HG03442 (cell line): ENCODE results near the gene ACAA2.
"Not testable (repeated sequence)": the region's sequence is repeated elsewhere in the genome, so short reads cannot be mapped to it uniquely, and the experiment has no call there.

Source experiments
- ATAC-seq: cut with Tn5 transposase; IDR thresholded peaks from one replicate; pipeline ENCODE4 v1.9.1; 2021; ENCODE audit warnings: mild to moderate bottlenecking, moderate library complexity; ENCODE audit not compliant: unreplicated experiment

The ACAA2 gene

DNA sequence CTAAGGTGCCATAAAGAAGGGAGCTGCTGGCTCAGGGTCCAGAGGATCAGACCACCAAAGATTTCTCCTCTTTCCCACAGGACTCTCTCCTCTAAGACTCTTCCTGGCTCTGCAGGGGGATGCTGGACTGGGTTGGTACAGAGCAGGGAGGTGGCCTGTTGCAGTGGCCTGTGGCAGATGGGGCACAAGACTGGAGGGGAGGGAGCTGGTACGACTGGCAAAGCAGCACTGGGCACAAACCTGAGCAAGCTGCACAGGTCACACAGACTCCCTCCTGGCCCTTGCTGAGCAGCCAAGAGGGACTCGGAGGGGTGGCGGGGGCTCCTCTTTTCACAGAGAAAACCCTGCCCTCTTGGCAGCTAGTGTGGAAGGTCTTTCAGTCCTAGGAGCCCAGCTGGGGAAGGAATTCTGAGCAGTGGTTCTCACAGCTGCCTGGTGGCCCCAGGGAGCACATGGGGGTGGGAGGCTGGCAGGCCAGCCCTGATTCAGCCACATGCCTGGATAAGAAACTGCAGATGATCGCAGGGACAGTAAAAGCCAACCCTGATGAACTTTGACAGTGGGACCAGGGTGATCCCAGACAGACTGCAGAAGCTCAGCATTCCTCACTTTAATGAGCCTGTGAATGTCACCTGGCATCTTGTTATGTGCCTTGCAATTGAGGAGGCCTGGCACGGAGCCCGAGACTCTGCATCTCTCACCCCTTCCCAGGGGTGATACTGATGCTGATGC, 32.5 kb upstream of the ACAA2 start:
- ATAC-seq = no peak

DNA sequence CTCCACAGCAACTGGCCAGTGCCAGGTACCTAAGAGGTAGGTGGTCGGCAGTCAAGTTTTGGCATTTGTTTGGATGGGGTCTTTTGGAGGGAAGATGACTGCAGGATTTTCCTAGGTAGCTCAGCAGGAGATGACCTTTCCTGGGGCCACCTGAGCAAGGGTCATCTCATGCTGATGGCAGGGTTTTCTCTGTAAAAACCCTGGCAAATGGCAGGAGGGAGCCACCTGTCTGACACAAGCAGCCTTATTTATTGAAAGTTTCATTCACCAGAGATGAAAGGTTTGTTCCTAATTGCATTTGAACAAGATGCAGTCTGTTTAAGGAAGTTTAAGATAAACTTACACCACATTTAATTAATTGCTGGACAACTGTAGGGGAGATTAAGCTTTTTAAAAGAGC, 31.6 kb upstream of the ACAA2 start:
- no peak for ATAC-seq

DNA sequence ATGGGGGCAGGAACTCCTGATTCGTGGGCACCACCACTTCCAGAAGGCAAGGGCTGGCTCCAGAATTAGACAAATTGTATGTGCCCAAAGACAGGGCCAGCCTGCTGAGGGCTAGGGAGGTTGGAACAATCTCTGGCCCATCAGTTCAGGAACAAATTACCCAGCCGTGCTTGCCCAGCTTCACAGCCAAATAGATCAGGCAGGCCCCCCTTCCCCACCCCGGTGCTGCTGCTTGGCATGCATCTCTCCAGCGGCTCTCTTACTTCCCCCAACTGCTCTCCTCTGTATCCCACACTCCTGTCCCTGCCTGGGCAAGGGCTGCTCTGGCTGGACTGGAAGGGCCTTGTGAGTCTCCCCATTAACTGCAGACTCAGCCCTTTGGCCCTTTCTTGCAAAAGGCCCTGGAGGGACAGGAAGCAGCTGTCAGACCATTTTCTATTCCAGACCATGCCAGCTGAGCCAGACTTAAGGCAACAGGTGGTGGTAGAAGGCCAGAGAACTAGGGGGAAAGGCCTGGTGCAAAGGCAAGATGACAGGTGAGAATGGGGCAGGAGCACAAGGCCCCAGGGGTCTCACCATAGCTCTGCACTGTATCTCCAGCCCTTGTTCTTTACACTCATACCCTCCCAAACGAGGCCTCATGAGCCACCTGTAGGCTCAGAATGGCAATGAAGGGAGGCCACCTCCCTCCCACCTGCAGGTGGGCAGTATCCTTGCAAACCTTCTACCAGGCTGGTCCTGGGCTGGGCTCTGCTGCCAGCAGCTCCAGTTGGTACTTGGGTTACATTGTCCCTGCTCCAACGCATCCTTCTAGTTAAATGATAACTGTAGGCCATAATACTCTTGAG, 30.7 kb upstream of the ACAA2 start:
- ATAC-seq = no peak

DNA sequence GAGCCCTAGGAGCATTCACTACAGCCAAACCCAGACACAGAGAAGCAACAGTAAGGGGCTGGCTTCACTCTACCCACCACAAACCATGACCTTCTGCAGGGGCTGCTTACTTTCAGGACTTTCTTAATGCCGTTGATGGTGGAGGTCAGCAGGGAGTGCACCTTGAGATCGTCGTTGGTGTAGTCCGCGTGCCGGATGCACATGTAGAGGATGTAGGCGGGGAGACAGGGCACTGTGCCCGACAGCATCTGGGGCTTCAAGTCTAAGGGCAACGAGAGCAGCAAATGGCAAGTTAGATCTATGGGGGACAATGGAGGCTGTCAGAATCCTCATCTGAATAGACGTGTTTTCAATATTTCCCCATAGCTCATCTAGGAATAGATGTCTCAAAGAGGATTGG, 29.8 kb upstream of the ACAA2 start:
- no peak for ATAC-seq

DNA sequence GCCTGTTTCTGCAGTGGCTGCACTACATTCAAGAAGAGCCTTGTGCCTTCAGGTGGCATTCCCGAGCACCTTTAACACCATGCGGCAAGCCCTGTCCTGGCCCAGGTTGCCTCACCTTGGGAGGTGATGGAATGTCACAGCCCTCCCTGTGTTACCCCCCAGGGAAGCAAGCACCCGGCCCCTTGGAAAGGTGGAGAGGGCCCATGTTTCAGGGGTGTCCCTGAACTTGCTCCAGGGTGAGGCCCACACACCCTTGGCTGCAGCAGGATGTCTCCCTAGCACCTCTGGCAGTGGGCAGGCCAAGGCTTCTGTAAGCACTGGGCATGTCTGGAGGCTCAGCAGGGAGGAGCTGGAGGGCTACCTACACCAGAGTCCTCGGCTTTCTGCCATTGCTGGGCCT, 29.3 kb upstream of the ACAA2 start:
- no peak for ATAC-seq

DNA sequence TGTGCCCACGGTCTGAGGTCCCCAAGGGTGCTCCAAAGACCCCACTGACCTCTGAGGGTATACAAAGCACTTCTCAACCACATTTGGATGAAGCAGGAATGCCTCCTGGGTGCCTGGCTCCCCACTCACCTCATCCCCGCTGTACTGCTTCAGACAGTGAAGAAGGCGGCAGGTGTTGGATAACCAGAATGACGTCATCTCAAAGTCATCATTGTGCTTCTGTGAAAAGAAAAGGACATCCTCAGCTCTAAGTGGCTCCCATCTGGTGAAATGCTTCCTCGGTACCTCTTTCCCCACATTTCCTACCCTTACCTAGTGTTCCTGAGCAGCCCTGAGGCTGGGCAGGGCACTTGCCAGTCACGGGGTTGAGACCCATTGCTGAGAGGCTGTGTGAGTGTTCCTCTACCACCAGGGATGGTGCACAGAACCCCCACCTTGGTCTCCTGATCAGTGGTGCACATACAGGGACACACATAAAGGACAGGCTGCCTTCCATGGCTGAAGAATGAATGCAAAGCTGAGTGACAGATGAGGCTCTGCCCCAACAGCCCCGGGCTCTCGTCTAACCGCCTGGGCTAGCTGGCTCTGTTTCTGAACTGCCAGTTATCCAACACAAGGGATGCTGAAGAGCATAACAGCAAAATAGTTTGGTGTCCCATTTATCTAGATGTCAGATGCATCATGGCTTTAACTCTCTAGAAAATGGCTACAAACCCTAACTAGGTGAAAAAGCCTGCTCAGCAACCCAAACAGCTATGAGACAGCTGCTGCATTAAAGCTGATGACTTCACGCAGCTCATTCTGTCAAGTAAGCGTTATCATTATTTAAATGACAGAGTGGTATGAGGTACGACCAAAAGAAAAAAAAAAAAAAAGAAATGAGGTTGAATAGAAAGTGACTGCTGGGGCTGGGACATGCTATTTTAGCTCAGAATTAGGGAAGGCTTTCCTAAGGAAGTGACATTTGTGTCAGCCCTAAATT, 28.2 kb upstream of the ACAA2 start:
- ATAC-seq = no peak

DNA sequence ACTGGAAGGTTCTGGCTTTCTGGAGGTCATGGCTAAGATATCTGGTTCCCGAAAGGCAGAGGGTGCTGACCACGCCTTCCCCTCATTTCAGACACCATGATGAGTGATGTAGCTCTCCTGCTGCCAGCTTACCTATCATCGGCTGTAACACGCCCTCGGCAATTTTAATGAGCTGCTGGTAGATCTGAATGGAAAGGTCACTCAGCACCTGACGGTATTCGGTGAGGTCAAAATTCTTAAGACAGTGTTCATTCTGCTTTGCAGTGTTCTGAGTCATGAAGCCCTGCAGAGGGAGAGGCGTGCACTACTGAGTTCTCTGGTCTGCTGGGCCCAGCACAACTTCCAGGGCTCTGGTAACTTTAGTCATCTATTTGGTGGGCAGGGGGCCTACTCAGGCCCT, 25.7 kb upstream of the ACAA2 start:
- no peak for ATAC-seq

DNA sequence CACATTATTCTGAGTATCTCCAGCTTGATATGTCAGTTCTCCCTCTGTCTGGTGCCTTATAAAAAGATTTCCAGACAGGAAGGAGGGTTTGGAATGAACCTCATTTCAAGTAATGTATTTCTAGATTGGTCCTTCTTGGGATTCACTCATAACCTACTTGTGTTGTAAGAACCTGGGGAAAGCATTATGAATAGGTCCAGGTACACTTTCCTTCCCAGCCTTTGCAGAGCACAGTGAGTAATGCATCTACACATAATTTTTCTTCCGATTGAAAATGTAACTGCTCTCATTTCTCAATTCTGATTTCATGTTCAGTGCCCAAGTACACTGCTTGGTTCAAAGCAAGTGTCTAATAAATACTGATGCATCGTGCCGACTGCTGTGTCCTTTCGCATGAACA, 25.0 kb upstream of the ACAA2 start:
- no peak for ATAC-seq

DNA sequence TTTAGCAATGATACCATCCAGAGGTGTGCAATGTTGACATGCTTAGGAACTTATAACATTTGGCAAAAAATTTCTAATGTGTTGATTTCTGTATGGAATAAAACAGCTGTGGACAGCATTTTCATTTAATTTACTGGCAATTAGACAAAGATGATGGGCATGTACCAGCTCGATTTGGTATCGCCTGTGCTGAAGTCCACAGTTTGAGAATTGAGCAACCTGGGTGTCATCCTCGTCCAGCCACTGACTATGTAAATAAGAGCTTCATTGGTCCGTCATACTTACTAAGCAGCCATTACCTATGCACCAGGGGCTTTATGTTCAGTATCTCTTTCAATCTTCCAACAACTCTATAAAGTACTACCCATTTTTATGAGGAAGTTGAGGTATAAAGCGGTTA, 24.6 kb upstream of the ACAA2 start:
- no peak for ATAC-seq

DNA sequence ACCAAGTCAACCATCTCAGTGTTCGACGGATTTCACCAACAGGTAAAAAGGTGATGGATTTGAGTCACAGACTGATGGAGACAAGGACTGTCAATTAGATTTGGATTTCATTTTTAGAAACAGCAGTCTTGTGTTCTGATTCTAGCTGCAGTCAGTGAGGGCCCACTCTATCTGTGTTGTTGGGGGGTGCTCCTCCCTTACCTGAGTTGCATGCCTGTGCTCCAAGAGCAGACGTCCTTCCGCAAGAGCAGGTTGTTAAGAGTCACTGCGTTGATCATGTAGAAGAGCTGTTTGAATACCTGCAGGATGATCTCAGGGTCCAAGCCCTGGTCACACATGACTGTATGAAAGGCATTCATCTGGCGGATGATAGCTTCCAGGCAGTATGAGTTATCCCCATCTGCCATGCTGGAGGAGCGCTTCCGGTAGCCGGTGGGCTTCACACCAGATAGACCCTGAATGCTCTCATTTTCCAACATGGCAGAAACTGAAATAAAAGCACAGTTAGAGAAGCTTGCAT, 24.0 kb upstream of the ACAA2 start:
- ATAC-seq = not testable (repeated sequence)

DNA sequence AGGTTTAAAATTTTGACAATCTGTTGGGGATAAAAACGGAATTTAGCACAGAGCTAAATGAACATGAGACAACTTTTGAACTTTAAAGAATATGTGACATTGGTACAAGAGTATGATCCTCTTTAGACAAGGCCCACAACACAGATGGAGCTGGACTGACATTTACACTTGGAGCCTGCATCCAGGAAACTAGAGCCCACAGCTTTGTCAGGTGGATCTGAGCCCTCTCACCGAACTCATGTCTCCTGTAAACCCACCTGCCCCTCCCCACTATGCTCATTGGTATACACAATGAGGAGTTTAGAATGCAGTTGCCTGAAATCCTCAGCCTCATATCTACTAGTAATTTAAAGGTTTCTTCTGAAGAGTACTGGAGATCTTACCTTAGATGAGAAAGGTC, 22.1 kb upstream of the ACAA2 start:
- ATAC-seq = no peak

DNA sequence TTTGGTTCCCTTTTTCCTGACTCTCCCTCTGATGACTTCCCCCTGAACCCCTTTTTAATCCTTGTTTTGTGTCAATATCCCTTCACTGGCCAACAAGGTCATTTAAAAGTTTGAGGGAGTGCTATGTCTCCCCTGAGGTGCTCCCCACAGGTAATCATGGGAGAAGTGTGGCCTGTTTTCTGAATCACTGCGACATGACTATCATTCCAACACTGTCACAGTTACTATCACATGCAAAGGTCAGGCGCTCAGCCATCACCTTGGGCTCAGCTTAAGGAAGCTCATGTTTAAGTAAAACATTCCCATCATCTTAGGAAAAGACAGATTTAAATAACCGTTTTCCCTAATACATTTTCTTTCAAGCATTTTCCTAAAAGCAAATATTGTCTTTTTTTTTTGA, 20.9 kb upstream of the ACAA2 start:
- ATAC-seq = no peak

DNA sequence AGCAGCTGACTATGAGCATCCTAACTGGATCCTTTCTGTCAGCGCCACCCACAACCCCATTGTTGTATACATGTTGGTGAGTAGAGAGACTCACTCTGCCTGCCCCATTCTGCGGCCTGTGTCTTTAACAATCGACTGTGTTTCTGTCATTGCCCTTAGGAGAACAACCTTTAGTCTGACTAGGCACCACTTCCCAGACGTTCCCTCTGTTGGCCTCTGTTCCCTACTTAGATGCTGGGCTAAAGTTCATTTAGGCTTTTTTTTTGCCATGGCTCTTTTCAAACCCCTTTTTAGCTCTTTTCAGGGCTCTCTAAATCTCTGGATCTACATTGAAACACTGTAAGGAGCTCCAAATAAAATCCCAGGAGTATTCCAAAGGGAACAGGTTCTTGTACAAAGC, 20.5 kb upstream of the ACAA2 start:
- ATAC-seq = no peak

DNA sequence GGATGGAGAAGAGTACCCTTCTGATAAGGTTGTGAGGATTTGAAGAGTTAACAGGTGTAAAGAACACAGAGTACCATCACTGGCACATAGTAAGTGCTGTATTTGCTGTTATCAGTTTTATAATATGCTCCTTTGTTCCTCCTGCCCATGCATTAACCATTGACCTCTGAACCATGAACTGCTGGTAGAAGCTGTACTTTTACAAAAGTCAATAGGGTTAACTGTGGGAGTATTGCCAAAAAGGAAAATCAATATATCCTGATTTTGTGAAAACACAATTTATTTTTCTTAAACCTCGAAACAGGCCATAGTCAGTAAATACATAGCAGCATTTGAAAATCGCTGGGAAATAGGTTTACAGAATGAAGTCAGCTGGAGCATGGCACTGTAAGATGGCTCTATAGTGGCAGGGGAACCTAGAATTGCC, 18.9 kb upstream of the ACAA2 start:
- no peak for ATAC-seq

DNA sequence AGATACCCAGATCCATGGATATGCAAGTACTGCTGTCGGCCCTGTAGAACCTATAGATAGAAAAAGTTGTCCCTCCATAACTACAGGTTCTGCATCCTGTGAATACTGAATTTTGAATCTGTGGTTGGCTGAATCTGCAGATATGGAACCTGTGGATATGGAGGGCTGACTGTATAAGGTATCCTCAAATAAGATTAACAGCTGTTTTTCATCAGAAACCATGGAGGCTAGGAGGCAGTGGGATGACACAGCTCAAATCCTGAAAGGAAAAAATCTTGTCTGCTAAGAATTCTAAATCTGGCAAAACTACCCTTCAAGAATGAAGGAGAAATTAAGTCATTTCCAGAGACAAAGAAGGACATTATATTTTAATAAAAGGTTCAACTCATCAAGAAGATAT, 14.7 kb upstream of the ACAA2 start:
- no peak for ATAC-seq

DNA sequence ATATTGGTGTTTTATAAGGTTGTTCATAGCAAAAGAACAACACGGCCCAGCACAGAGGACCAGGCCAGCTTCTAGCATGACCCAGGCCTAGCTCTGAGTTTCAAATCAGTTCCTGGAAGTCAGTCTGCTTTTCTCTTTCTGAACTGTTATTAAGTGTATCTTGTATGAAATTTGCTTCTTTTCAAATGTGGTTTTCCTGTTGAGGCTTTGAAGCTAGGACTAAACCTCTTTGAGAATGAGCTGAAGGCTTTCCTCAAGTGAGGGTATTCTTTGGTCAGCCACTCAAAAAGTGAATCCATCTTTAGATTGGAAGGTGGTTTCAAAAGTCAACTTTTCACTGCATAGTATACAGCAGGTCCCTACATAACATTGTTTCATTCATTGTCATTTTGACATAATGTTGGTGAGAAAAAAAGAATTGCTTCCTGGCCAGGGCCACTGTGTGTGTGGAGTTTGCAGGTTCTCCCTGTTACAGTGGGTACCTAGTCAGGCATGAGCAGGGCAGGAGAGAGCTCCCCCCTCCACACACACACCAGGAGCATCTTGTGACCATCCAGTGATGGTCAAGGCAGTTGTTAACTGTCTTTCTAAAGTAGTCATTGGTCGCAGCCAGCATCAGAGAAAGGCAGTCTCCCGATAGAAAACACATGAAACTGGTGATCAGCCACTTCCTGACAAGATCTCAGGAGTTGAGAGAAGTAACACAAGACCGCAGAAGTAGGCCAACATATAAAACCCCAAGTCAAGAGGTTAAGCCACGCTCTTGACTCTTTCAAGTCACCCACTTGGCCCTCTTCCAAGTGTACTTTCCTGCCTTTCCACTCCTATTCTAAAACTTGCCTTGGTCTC, 6.7 kb upstream of the ACAA2 start:
- ATAC-seq = no peak

DNA sequence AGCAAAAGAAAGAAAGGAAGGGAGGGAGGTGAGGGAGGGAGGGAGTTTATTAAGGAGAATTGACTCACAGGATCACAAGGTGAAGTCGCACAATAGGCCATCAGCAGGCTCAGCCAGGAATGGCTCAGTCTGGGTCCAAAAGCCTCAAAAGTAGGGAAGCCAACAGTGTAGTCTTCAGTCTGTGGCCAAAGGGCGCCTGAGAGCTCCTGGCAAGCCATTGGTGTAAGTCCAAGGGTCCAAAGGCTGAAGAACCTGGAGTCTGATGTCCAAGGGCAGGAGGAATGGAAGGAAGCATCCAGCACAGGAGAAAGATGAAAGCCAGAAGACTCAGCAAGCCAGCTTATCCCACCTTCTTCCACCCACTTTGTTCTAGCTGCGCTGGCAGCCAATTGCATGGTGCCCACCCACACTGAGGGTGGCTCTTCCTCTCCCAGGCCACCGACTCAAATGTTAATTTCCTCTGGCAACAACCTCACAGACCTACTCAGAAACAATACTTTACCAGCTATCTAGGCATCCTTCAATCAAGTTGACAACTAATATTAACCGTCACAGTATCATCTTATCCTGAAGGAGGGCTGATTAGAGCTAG, 5.8 kb upstream of the ACAA2 start:
- no peak for ATAC-seq

DNA sequence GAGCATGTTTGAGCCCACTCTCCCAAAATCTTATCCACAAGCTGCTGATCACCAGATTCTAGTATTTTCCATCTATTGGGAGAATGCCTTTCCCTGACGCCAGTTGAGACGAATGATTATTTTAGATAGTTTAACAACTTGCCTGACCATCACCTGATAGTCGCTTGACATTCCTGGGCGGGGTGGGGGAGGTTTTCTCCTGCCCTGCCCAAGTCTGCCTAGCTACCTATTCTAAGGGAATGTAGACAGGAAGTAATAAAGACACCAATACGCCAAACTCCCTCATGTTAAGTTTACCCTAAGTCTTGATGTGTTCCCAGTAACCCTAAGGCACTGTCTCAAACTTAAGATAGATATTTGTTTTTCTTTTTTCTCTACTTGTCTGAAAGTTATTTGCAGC, 4.6 kb upstream of the ACAA2 start:
- ATAC-seq = no peak

DNA sequence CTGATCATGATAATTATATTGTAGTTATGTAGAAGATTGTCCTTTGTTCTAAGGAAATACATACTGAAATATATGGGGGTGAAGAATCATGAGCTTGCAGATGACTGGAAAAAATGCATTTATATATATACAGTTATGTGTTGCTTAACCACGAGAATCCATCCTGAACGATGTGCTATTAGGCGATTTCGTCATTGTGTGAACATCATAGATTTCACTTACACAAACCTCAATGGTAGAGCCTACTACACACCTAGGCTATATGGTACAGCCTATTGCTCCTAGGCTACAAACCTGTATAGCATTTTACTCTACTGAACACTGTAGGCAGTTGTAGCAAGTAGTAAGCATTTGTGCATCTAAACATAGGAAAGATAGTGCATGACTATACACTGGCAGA, 2.6 kb upstream of the ACAA2 start:
- ATAC-seq = no peak

DNA sequence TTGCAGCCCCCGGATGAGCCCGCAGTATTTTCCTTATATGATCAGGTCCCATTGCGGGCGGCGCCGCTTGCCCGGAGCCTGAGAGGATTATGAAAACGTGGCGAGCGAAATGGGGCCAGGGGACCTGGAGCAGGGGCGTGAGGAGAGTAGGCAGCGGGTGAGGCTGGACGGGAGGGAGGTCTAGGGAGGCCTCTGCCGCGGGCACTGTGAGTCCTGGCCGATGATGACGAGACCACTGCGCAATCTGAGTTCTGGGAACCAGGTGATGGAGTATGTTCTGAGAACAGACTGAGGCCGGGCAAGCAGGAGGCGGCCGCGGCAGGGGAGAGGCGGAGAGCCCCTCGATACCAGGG, 790 bp upstream of the ACAA2 start:
- ATAC-seq = peak; percentile 17
